Bronchial epithelial cell (primary cell): ENCODE measurements around the gene RFTN1. TPM values are rescaled to one million over a fixed set of nuclear protein-coding genes. Genes with fewer than 3 reads are reported as not detected.

ENCODE experiments used
- DNase-seq: peaks from one replicate; pipeline ENCODE4 v3.0.0-alpha.2; 2010; ENCODE audit warnings: low read depth
- FAIRE-seq: peaks from 2 replicates; lab custom pipeline; 2011; peaks lifted over from hg19 to GRCh38; lab: Jason Lieb, UNC
- H3K27me3 ChIP-seq: 2 replicates; pipeline ENCODE4 v1.5.1; 2011; ENCODE audit warnings: low read length; ENCODE audit not compliant: control insufficient read depth, insufficient read depth
- H3K36me3 ChIP-seq: 2 replicates; pipeline ENCODE4 v1.5.1; 2011; ENCODE audit warnings: low read length; ENCODE audit not compliant: control insufficient read depth, insufficient read depth
- H3K4me3 ChIP-seq: 2 replicates; pipeline ENCODE4 v1.5.1; 2011; ENCODE audit warnings: mild to moderate bottlenecking, low read depth, low read length, control low read depth
- CTCF ChIP-seq: IDR thresholded peaks from 2 replicates; pipeline ENCODE4 v1.5.1; 2011; ENCODE audit warnings: mild to moderate bottlenecking, moderate library complexity, low read length, control low read depth, inconsistent platforms; ENCODE audit not compliant: insufficient read depth, severe bottlenecking
- total RNA-seq: library from RNA; depleted of rRNA; stranded (reverse); fragments of >200 nt; gene quantifications from 2 replicates; pipeline ENCODE4 v1.2.1, GENCODE V29; 2014

The RFTN1 gene
- total RNA-seq, 1 donor from 2014 or later: 9.2 TPM

- no peaks in the 10 kb centered on the region for H3K27me3 ChIP-seq
- H3K36me3 ChIP-seq: peaks cover 3% of the 10 kb centered on the region
- DNase-seq (no peak), FAIRE-seq (no peak)
- no peak for TF ChIP-seq CTCF
- H3K4me3 ChIP-seq: no peak overlapping the region
Observed at GRCh38 chr3:16328124-16328523, 185.4 kb downstream of the RFTN1 start.

- DNase-seq: peak; percentile 39
- peaks cover 3% of the 10 kb centered on the region for H3K36me3 ChIP-seq
Observed at GRCh38 chr3:16326724-16327349, 186.7 kb downstream of the RFTN1 start.

GRCh38 chr3:16325850-16326249 lies 187.6 kb downstream of the RFTN1 start:
- no peak for TF ChIP-seq CTCF
- Histone ChIP-seq H3K27me3 (no peaks in the 10 kb centered on the region), H3K36me3 (peaks cover 3% of the 10 kb centered on the region), H3K4me3 (no peak overlapping the region)
- FAIRE-seq (no peak), DNase-seq (no peak)

More at GRCh38 chr3:16326724-16327349, 186.7 kb downstream of the RFTN1 start:
- TF ChIP-seq CTCF: no peak
- FAIRE-seq: no peak
- Histone ChIP-seq H3K27me3 (no peaks in the 10 kb centered on the region), H3K4me3 (no peak overlapping the region)

GRCh38 chr3:16323737-16324136 lies 189.8 kb downstream of the RFTN1 start:
- no peak for TF ChIP-seq CTCF
- H3K4me3 ChIP-seq: no peak overlapping the region
- DNase-seq: no peak
- H3K27me3 ChIP-seq: no peaks in the 10 kb centered on the region
- no peak for FAIRE-seq
- peaks cover 2% of the 10 kb centered on the region for H3K36me3 ChIP-seq

GRCh38 chr3:16322189-16322588 lies 191.3 kb downstream of the RFTN1 start:
- TF ChIP-seq CTCF: no peak
- Histone ChIP-seq H3K27me3 (no peaks in the 10 kb centered on the region), H3K36me3 (no peaks in the 10 kb centered on the region), H3K4me3 (no peak overlapping the region)
- FAIRE-seq: no peak
- DNase-seq: no peak

GRCh38 chr3:16320711-16321110 lies 192.8 kb downstream of the RFTN1 start:
- DNase-seq (no peak), FAIRE-seq (no peak)
- Histone ChIP-seq H3K27me3 (no peaks in the 10 kb centered on the region), H3K36me3 (peaks cover 4% of the 10 kb centered on the region), H3K4me3 (no peak overlapping the region)
- no peak for TF ChIP-seq CTCF
